Hepatocyte (in vitro differentiated cells): Measurements from ENCODE around the gene TMEM108. TPM values are rescaled to one million over a fixed set of nuclear protein-coding genes. Genes with fewer than 3 reads are reported as not detected.

Experiments used
- DNase-seq: peaks from one replicate; pipeline ENCODE4 v3.0.0-alpha.2; 2016; ENCODE audit warnings: low spot score
- H2AFZ ChIP-seq: fragments of 200-600 bp; sonication (generic); 2 replicates; pipeline ENCODE4 v1.6.0; 2016; ENCODE audit warnings: antibody characterized with exemption, mild to moderate bottlenecking
- H3K27ac ChIP-seq: fragments of 200-600 bp; sonication (generic); 2 replicates; pipeline ENCODE4 v1.5.1; 2016; ENCODE audit warnings: mild to moderate bottlenecking
- H3K27me3 ChIP-seq: fragments of 200-600 bp; sonication (generic); 2 replicates; pipeline ENCODE4 v1.6.1; 2016
- H3K36me3 ChIP-seq: fragments of 200-600 bp; sonication (generic); replicated peaks from 2 replicates; pipeline ENCODE4 v1.5.1; 2016; ENCODE audit warnings: low read depth; ENCODE audit not compliant: insufficient read depth
- H3K4me1 ChIP-seq: fragments of 200-600 bp; sonication (generic); 2 replicates; pipeline ENCODE4 v1.5.1; 2016; ENCODE audit warnings: mild to moderate bottlenecking, moderate library complexity; ENCODE audit not compliant: insufficient read depth
- H3K4me2 ChIP-seq: fragments of 200-600 bp; sonication (generic); 2 replicates; pipeline ENCODE4 v1.6.0; 2016
- H3K4me3 ChIP-seq: fragments of 200-600 bp; sonication (generic); 2 replicates; pipeline ENCODE4 v1.5.1; 2016; ENCODE audit warnings: mild to moderate bottlenecking
- H3K79me2 ChIP-seq: fragments of 200-600 bp; sonication (generic); 2 replicates; pipeline ENCODE4 v1.6.0; 2017; ENCODE audit warnings: mild to moderate bottlenecking
- H3K9me2 ChIP-seq: fragments of 200-600 bp; sonication (generic); replicated peaks from 2 replicates; pipeline ENCODE4 v1.6.0; 2017; ENCODE audit warnings: mild to moderate bottlenecking; ENCODE audit not compliant: insufficient read depth
- H3K9me3 ChIP-seq: fragments of 200-600 bp; sonication (generic); 2 replicates; pipeline ENCODE4 v1.5.1; 2016; ENCODE audit warnings: low read depth, mild to moderate bottlenecking
- H4K20me1 ChIP-seq: fragments of 200-600 bp; sonication (generic); 2 replicates; pipeline ENCODE4 v1.6.0; 2016; ENCODE audit warnings: mild to moderate bottlenecking; ENCODE audit not compliant: insufficient read depth, poor library complexity, severe bottlenecking
- CTCF ChIP-seq: fragments of 200-600 bp; sonication (generic); IDR thresholded peaks from 2 replicates; pipeline ENCODE4 v1.5.1; 2016; ENCODE audit warnings: antibody characterized with exemption, mild to moderate bottlenecking; ENCODE audit not compliant: poor library complexity
- EZH2 ChIP-seq: fragments of 200-600 bp; sonication (generic); IDR thresholded peaks from 2 replicates; pipeline ENCODE4 v1.6.1; 2016; ENCODE audit warnings: antibody characterized with exemption, mild to moderate bottlenecking, borderline replicate concordance
- EZH2phosphoT487 ChIP-seq: fragments of 200-600 bp; sonication (generic); IDR thresholded peaks from one replicate; pipeline ENCODE4 v1.6.1; 2018; ENCODE audit warnings: antibody characterized with exemption, mild to moderate bottlenecking, low read depth, moderate library complexity; ENCODE audit not compliant: unreplicated experiment, severe bottlenecking
- WGBS: methylation state at CpG from one replicate; pipeline ENCODE4 v1.1.6; 2016; ENCODE audit warnings: low lambda C conversion rate; ENCODE audit errors: missing lambda C conversion rate; 5-methylcytosine and 5-hydroxymethylcytosine counted together
- polyA plus RNA-seq: library from polyadenylated mRNA; unstranded; fragments of >200 nt; fragmentation: Nextera tagmentation; extraction: Ambion mirVana; gene quantifications from 2 replicates; pipeline ENCODE4 v1.2.1, GENCODE V29; 2016
- total RNA-seq: library from RNA; depleted of rRNA; stranded (reverse); fragments of >200 nt; gene quantifications from 2 replicates; pipeline ENCODE4 v1.2.3, GENCODE V29; 2014

TMEM108 gene
- total and polyA plus RNA-seq, 2 experiments from 2014 or later: 0.53 to 6.5 TPM

GRCh38 chr3:133077688-133078087 lies 39.5 kb downstream of the TMEM108 start:
- no peaks in the 10 kb centered on the region for H3K79me2 ChIP-seq
- no peaks in the 10 kb centered on the region for H3K27me3 ChIP-seq
- H3K4me2 ChIP-seq: no peak overlapping the region
- H3K4me1 ChIP-seq: no peaks in the 10 kb centered on the region
- no peak overlapping the region for H3K4me3 ChIP-seq
- H4K20me1 ChIP-seq: no peaks in the 10 kb centered on the region
- 48% methylated on average over 3 of the region's 3 CpGs for WGBS
- no peaks in the 10 kb centered on the region for H3K36me3 ChIP-seq
- H3K9me2 ChIP-seq: no peaks in the 10 kb centered on the region
- H3K27ac ChIP-seq: no peak overlapping the region
- TF ChIP-seq CTCF (no peak), EZH2phosphoT487 (no peak), EZH2 (no peak)
- no peak overlapping the region for H2AFZ ChIP-seq
- H3K9me3 ChIP-seq: no peaks in the 10 kb centered on the region
- no peak for DNase-seq

GRCh38 chr3:133079621-133080020 lies 41.4 kb downstream of the TMEM108 start:
- no peak overlapping the region for H3K27ac ChIP-seq
- WGBS: 76% methylated on average over 3 of the region's 3 CpGs
- H3K4me3 ChIP-seq: no peak overlapping the region
- TF ChIP-seq EZH2 (no peak), EZH2phosphoT487 (no peak), CTCF (no peak)
- no peak for DNase-seq
- H3K27me3 ChIP-seq: no peaks in the 10 kb centered on the region
- H3K4me2 ChIP-seq: no peak overlapping the region
- no peaks in the 10 kb centered on the region for H3K36me3 ChIP-seq
- no peaks in the 10 kb centered on the region for H3K79me2 ChIP-seq
- H2AFZ ChIP-seq: no peak overlapping the region
- H3K9me2 ChIP-seq: no peaks in the 10 kb centered on the region
- no peaks in the 10 kb centered on the region for H3K9me3 ChIP-seq
- no peaks in the 10 kb centered on the region for H4K20me1 ChIP-seq
- H3K4me1 ChIP-seq: no peaks in the 10 kb centered on the region

- Histone ChIP-seq H3K9me3 (no peaks in the 10 kb centered on the region), H3K27ac (no peak overlapping the region), H3K27me3 (no peaks in the 10 kb centered on the region), H3K36me3 (no peaks in the 10 kb centered on the region), H3K4me3 (no peak overlapping the region), H4K20me1 (no peaks in the 10 kb centered on the region), H2AFZ (no peak overlapping the region), H3K4me2 (no peak overlapping the region), H3K79me2 (no peaks in the 10 kb centered on the region), H3K9me2 (no peaks in the 10 kb centered on the region), H3K4me1 (no peaks in the 10 kb centered on the region)
- DNase-seq: no peak
- WGBS: 96% methylated on average over 7 of the region's 7 CpGs
- TF ChIP-seq EZH2: no peak
- no peak for TF ChIP-seq CTCF
- TF ChIP-seq EZH2phosphoT487: no peak
These were observed 42.8 kb downstream of the TMEM108 start for GRCh38 chr3:133081016-133081415.

- Histone ChIP-seq H3K4me3 (no peak overlapping the region), H3K4me1 (no peaks in the 10 kb centered on the region), H3K27ac (no peak overlapping the region), H3K36me3 (no peaks in the 10 kb centered on the region), H3K27me3 (no peaks in the 10 kb centered on the region), H3K9me3 (no peaks in the 10 kb centered on the region), H3K79me2 (no peaks in the 10 kb centered on the region), H3K4me2 (no peak overlapping the region), H2AFZ (no peak overlapping the region), H3K9me2 (no peaks in the 10 kb centered on the region), H4K20me1 (no peaks in the 10 kb centered on the region)
- WGBS: 43% methylated on average over 1 of the region's 1 CpG
- TF ChIP-seq CTCF (no peak), EZH2 (no peak), EZH2phosphoT487 (no peak)
- DNase-seq: no peak
These were observed 45.2 kb downstream of the TMEM108 start for GRCh38 chr3:133083395-133083794.
